Measurements from ENCODE around the gene SMDT1. TPM values are rescaled to one million over a fixed set of nuclear protein-coding genes. Genes with fewer than 3 reads are reported as not detected.
"Not testable (repeated sequence)": the region's sequence is repeated elsewhere in the genome, so short reads cannot be mapped to it uniquely, and the experiment has no call there.

Gene SMDT1
- total RNA-seq, 2 donors from 2014 or later = 13.8 to 14.8 TPM

DNA sequence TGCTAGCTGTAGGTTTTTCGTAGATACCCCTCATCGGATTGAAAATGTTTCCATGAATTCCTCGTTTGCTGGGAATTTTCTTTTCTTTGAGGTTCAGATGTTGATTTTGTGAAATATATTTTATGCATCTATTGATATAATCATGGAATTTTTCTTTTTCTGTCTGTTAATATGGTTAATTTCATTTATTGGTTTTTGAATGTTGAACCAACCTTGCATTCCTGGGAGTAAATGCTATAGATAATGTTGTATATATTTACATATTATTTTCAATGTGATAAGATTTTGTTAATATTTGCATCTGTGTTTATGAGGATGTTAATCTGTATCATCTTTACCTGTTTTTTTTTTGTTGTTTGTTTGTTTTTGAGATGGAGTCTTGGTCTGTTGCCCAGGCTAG, 21.7 kb downstream of the SMDT1 start:
- no peak for ATAC-seq
- Histone ChIP-seq H3K27ac (no peak overlapping the region), H3K4me3 (no peak overlapping the region), H3K36me3 (replicated peaks in 1 of 2; ENCODE audit: insufficient read depth in 1 of 2, low read depth in 2 of 2) (no peaks in the 10 kb centered on the region), H3K9me3 (peaks cover 0 to 17% (median 0%) of the 10 kb centered on the region in 3 donors), H3K4me1 (no peaks in the 10 kb centered on the region), H3K27me3 (no peaks in the 10 kb centered on the region)
- intact Hi-C loops (cut with DNase I) = no loop called here
- 94 to 97% methylated on average over 3 of the region's 3 CpGs for WGBS, 2 donors
- TF ChIP-seq, protein P1, sequence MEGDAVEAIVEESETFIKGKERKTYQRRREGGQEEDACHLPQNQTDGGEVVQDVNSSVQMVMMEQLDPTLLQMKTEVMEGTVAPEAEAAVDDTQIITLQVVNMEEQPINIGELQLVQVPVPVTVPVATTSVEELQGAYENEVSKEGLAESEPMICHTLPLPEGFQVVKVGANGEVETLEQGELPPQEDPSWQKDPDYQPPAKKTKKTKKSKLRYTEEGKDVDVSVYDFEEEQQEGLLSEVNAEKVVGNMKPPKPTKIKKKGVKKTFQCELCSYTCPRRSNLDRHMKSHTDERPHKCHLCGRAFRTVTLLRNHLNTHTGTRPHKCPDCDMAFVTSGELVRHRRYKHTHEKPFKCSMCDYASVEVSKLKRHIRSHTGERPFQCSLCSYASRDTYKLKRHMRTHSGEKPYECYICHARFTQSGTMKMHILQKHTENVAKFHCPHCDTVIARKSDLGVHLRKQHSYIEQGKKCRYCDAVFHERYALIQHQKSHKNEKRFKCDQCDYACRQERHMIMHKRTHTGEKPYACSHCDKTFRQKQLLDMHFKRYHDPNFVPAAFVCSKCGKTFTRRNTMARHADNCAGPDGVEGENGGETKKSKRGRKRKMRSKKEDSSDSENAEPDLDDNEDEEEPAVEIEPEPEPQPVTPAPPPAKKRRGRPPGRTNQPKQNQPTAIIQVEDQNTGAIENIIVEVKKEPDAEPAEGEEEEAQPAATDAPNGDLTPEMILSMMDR (IDR thresholded peaks at IDR 0.05) = no peak
- no peak for TF ChIP-seq POLR2A (IDR thresholded peaks at IDR 0.05)
- DNase-seq = no peak

DNA sequence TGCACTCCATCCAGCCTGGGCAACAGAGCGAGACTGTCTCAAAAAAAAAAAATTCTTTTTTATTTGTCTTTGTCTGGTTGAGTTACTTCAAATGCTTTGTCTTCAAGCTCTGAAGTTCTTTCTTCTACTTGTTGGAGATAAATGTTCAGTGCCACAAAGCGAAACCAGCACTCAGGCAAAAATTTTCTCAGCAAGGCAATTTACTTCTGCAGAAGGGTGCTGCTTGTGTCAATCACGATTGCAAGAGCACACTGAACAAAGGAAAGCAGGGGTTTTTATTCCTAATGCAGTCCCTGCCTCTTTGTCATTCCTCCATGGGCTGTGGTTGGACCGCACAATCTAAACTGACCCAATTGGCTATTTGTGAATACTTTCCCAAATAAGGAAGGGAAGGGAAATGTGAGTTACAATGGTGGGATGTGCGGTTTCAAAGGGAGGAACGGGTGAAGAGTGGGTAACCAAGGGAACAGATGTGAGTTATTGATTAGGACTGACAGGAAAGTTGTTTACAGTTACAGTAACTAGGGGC, 24.9 kb downstream of the SMDT1 start:
- H3K4me1 ChIP-seq; intact Hi-C loops (cut with DNase I); DNase-seq; H3K27me3 ChIP-seq; ATAC-seq; H3K27ac ChIP-seq; H3K4me3 ChIP-seq; H3K36me3 ChIP-seq (replicated peaks in 1 of 2; ENCODE audit: insufficient read depth in 1 of 2, low read depth in 2 of 2): not testable (repeated sequence)
- WGBS, 2 donors = 90 to 93% methylated on average over 6 of the region's 6 CpGs
- peaks cover 0 to 17% (median 0%) of the 10 kb centered on the region in 3 donors for H3K9me3 ChIP-seq

DNA sequence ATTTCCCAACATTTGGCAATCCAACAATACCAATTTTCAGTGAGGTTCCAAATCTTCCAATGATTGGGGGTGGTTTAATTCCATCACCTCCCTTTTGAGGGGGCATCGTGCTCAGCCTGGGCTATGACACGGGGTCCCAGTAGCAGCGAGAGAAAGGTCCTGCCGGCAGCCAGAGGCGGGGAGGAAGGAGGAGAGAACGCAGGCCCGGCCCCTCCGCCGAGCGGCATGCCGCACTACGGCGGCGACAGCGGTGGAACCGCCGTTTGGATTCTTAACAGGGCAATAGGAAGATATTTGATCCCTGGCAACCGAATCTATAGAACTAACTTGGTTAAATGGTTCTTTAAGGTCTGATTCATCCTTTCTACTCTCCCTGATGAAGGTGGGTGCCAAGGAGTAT, 29.3 kb downstream of the SMDT1 start:
- intact Hi-C loops (cut with DNase I) = no loop called here
- WGBS, 2 donors = 78 to 93% methylated on average over 18 of the region's 18 CpGs
- H3K4me3 ChIP-seq = no peak overlapping the region
- no peak for DNase-seq
- no peak for ATAC-seq
- H3K9me3 ChIP-seq = peaks cover 0 to 7% (median 0%) of the 10 kb centered on the region in 3 donors
- H3K36me3 ChIP-seq (replicated peaks in 1 of 2; ENCODE audit: insufficient read depth in 1 of 2, low read depth in 2 of 2) = no peaks in the 10 kb centered on the region
- TF ChIP-seq, protein P1 (IDR thresholded peaks at IDR 0.05) = no peak
- no peaks in the 10 kb centered on the region for H3K27me3 ChIP-seq
- no peaks in the 10 kb centered on the region for H3K4me1 ChIP-seq
- no peak overlapping the region for H3K27ac ChIP-seq

DNA sequence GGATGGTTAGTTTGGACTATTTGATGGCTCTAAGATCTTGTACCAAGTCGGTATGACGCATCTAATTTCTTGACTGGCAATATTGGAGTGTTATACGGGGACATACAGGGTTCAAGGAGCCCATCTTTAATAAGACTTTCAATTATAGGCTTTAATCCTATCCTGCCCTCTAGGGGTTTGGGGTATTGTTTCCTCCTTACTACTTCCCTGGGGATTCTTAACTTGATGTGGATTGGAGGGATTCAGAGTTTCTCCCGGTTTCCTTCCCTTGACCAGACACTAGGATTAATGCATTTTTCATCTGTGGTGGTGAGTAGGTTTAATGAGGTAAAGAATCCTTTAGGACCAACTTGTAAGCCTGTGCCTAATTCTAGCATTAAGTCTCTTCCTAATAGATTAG, 32.3 kb downstream of the SMDT1 start:
- no peaks in the 10 kb centered on the region for H3K4me1 ChIP-seq
- DNase-seq (no peak), ATAC-seq (no peak)
- intact Hi-C loops (cut with DNase I) = no loop called here
- TF ChIP-seq, protein P1 (IDR thresholded peaks at IDR 0.05) = no peak
- no peak for TF ChIP-seq POLR2A (IDR thresholded peaks at IDR 0.05)
- H3K27ac ChIP-seq = no peak overlapping the region
- no peaks in the 10 kb centered on the region for H3K27me3 ChIP-seq
- no peak overlapping the region for H3K4me3 ChIP-seq
- H3K36me3 ChIP-seq (replicated peaks in 1 of 2; ENCODE audit: insufficient read depth in 1 of 2, low read depth in 2 of 2) = no peaks in the 10 kb centered on the region
- H3K9me3 ChIP-seq = no peaks in the 10 kb centered on the region
- 79 to 91% methylated on average over 4 of the region's 4 CpGs for WGBS, 2 donors

DNA sequence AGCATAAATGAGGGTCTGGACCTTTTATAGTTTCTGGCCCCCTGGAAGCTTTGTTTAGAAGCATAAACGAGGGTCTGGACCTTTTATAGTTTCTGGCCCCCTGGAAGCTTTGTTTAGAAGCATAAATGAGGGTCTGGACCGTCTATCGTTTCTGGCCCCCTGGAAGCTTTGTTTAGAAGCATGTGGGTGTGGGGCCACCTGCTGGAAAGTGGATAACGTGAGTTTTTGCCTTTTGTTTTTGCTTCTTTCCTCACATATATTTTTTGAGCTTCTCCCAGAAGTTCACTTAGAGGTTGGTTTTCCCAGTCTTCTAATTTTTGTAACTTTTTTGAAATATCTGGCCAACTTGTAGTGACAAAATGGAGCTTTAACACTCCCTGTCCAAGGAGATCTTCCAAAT, 33.3 kb downstream of the SMDT1 start:
- TF ChIP-seq, protein P1 (IDR thresholded peaks at IDR 0.05) = peak in 1 of 7 experiments; percentile 25
- H3K4me3 ChIP-seq; H3K27ac ChIP-seq; ATAC-seq; H3K9me3 ChIP-seq; intact Hi-C loops (cut with DNase I); H3K36me3 ChIP-seq (replicated peaks in 1 of 2; ENCODE audit: insufficient read depth in 1 of 2, low read depth in 2 of 2); DNase-seq; H3K4me1 ChIP-seq; H3K27me3 ChIP-seq: not testable (repeated sequence)
- 17 to 20% methylated on average over 3 to 4 of the region's 4 CpGs for WGBS, 2 donors
